ENCODE data around the gene KRTAP11-1. TPM values are rescaled to one million over a fixed set of nuclear protein-coding genes. Genes with fewer than 3 reads are reported as not detected.

KRTAP11-1 gene, protein sequence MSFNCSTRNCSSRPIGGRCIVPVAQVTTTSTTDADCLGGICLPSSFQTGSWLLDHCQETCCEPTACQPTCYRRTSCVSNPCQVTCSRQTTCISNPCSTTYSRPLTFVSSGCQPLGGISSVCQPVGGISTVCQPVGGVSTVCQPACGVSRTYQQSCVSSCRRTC
- not detected in 5 replicates for total RNA-seq (2022; extraction: Qiagen RNA extraction)

DNA sequence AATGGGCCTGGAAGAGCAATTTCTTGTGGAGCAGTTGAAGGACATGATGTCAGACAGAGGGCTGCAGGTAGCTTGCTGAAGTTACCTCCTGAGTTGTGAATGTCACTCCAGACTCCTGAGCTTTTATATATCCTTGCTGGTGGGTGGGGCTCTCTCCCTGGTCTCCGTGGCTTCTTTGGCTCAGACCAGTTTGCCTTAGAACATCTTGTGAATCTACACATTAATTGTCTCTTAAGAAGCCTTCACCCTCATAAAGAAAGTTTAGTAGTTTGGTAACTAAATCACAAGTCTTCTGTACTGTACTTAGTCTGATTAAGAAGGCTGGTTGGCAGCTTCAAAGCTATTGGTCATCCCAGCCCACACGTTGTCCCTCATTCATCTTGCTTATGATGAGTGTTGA, at the start of gene KRTAP11-1:
Gene KRTAP11-1, minus strand, starts transcription at position 101 of the 400 bp plus-strand sequence. Its CDS starts 56 bp downstream, at position 45.

Other genes starting within 250 kb of the KRTAP11-1 start
- gene KRTAP20-2, start 246.4 kb downstream of the KRTAP11-1 start, total RNA-seq (2022; extraction: Qiagen RNA extraction) = not detected in 5 replicates
- not detected in 5 replicates for gene KRTAP20-3, start 238.7 kb downstream of the KRTAP11-1 start, total RNA-seq (2022; extraction: Qiagen RNA extraction)
- not detected in 5 replicates for gene KRTAP21-3, start 162.8 kb downstream of the KRTAP11-1 start, total RNA-seq (2022; extraction: Qiagen RNA extraction)
- gene KRTAP21-2, start 134.3 kb downstream of the KRTAP11-1 start, total RNA-seq (2022; extraction: Qiagen RNA extraction) = not detected in 5 replicates
- gene KRTAP21-1, start 126.2 kb downstream of the KRTAP11-1 start, total RNA-seq (2022; extraction: Qiagen RNA extraction) = not detected in 5 replicates
- not detected in 5 replicates for gene KRTAP8-1, start 68.3 kb downstream of the KRTAP11-1 start, total RNA-seq (2022; extraction: Qiagen RNA extraction)
- gene KRTAP7-1, start 51.8 kb downstream of the KRTAP11-1 start, total RNA-seq (2022; extraction: Qiagen RNA extraction) = not detected in 5 replicates
- not detected in 5 replicates for gene KRTAP19-8, start 156.9 kb upstream of the KRTAP11-1 start, total RNA-seq (2022; extraction: Qiagen RNA extraction)